Fibroblast of the aortic adventitia (primary cell): ENCODE results near the gene SLITRK1. TPM values are rescaled to one million over a fixed set of nuclear protein-coding genes. Genes with fewer than 3 reads are reported as not detected.

Experiments used
- DNase-seq: peaks from one replicate; pipeline ENCODE4 v3.0.0-alpha.2; 2010; ENCODE audit warnings: low read depth
- H3K4me3 ChIP-seq: 2 replicates; pipeline ENCODE4 v1.5.1; 2011; ENCODE audit warnings: low read depth, mild to moderate bottlenecking, control low read depth, low read length, moderate library complexity
- total RNA-seq: library from RNA; depleted of rRNA; stranded (reverse); fragments of >200 nt; gene quantifications from 2 replicates; pipeline ENCODE4 v1.2.3, GENCODE V29; 2012; ENCODE audit warnings: low replicate concordance
- TF ChIP-seq, protein P1 (sequence below): IDR thresholded peaks from 2 replicates; pipeline ENCODE4 v1.5.1; 2011; ENCODE audit warnings: mild to moderate bottlenecking, low read length, control low read depth, inconsistent platforms; ENCODE audit not compliant: insufficient read depth

SLITRK1 gene
- total RNA-seq, 1 donor, result 0.90 TPM

DNA sequence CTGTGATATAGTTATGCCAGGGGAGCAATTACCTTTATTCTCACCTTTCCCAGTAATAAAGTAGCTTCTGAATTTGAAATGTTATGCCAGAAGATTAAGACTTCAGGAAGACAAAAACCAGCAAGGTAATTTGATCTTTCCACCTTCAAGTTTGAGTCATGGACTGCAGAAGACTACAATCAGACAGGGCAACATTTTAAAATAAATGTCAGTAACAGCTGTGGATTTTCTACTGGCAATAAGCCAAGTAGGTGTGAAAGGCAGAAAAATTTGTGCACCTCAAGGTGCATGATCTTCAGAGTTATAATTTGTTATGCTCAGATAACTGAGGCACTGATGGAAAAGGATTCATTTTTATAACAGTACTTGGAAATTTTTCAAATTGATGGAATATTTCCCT is 54.9 kb downstream of the SLITRK1 start:
- H3K4me3 ChIP-seq, result no peak overlapping the region
- TF ChIP-seq, protein P1, sequence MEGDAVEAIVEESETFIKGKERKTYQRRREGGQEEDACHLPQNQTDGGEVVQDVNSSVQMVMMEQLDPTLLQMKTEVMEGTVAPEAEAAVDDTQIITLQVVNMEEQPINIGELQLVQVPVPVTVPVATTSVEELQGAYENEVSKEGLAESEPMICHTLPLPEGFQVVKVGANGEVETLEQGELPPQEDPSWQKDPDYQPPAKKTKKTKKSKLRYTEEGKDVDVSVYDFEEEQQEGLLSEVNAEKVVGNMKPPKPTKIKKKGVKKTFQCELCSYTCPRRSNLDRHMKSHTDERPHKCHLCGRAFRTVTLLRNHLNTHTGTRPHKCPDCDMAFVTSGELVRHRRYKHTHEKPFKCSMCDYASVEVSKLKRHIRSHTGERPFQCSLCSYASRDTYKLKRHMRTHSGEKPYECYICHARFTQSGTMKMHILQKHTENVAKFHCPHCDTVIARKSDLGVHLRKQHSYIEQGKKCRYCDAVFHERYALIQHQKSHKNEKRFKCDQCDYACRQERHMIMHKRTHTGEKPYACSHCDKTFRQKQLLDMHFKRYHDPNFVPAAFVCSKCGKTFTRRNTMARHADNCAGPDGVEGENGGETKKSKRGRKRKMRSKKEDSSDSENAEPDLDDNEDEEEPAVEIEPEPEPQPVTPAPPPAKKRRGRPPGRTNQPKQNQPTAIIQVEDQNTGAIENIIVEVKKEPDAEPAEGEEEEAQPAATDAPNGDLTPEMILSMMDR, result no peak
- DNase-seq, result no peak
